ENCODE data around the gene FN3KRP.

DNA sequence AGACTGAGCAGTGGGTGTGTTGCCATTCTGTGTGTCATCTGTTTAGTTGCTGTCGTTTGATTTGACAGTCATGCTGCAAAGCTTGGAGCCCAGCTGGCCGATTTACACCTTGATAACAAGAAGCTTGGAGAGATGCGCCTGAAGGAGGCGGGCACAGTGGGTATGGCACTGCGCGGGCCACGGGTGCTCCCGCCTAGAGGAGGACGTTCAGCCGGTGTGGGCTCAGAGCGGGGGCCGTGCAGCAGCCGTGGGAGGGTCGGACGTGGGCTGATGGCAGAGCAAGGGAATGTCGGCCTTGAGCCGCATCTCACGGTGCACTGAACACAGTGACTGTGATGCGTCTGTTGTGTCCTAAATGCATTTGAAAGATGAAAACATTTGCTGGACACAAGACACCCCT, 3.7 kb downstream of the FN3KRP start:
- TF ChIP-seq, protein P1, sequence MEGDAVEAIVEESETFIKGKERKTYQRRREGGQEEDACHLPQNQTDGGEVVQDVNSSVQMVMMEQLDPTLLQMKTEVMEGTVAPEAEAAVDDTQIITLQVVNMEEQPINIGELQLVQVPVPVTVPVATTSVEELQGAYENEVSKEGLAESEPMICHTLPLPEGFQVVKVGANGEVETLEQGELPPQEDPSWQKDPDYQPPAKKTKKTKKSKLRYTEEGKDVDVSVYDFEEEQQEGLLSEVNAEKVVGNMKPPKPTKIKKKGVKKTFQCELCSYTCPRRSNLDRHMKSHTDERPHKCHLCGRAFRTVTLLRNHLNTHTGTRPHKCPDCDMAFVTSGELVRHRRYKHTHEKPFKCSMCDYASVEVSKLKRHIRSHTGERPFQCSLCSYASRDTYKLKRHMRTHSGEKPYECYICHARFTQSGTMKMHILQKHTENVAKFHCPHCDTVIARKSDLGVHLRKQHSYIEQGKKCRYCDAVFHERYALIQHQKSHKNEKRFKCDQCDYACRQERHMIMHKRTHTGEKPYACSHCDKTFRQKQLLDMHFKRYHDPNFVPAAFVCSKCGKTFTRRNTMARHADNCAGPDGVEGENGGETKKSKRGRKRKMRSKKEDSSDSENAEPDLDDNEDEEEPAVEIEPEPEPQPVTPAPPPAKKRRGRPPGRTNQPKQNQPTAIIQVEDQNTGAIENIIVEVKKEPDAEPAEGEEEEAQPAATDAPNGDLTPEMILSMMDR (IDR thresholded peaks at IDR 0.05), result no peak
- no peak for TF ChIP-seq POLR2A (IDR thresholded peaks at IDR 0.05)

Measured in thyroid gland (tissue), 4 donors.